ENCODE results near the gene GPT2.

DNA sequence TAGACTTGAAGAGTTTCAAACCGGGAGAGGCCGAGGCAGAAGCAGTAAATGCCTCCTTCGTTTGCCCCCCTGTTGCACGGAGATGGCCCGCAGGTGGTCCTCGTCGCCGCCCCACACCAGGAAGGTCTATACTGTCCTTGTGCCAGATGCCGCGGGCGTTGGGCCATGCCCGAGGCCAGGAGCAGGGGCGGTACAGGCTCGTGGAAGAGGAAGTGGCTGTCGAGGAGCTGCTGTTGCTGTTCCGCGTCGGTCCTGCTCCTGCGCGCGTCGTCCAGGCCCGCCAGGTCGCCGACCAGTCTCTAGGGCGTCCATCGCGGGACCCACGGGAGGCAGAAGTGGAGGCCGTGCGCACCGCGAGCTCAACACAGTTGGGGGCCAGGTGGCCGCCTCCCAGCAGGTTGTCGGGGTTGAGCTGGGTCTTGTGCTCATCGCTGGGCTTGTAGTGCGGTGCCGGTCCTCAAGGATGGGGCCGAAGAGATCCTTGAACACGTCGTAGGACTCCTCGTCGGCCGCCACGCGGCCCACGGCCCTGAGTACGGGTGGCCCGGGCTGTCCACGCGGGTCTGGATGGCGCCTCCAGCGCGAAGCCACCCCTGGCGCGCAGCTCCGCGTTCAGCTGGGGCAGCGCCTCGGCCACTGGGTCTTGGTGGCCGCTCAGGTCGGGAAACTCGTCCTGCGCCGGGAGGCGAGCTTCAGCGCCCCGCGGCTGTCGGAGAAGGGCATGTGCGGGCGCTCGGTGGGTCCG is 40.1 kb upstream of the GPT2 start:
- TF ChIP-seq POLR2AphosphoS5 (IDR thresholded peaks at IDR 0.05; ENCODE audit: low read depth, low read length) (no peak), POU2F2 (IDR thresholded peaks at IDR 0.05; ENCODE audit: low read depth, low read length) (no peak), POLR2A (IDR thresholded peaks at IDR 0.05; ENCODE audit: low read depth, low read length) (no peak), TAF1 (IDR thresholded peaks at IDR 0.05; ENCODE audit: low read depth, low read length) (no peak)

Data from GM12891 (cell line).